A549 (cell line): ENCODE data around the gene TUBGCP3. TPM values are rescaled to one million over a fixed set of nuclear protein-coding genes. Genes with fewer than 3 reads are reported as not detected.
"Not testable (repeated sequence)": the region's sequence is repeated elsewhere in the genome, so short reads cannot be mapped to it uniquely, and the experiment has no call there.

Experiments
- ATAC-seq, 2 experiments: fragments of 200-7000 bp in 1 of 2; fragments of >200 bp in 1 of 2; cut with Nextera tagmentation in 1 of 2; cut with Tn5 transposase in 1 of 2; 3 replicates each; pipeline versions ENCODE4 v1.8.0 to v1.9.1; 2018 to 2020; ENCODE audit warnings: mild to moderate bottlenecking in 1 of 2, moderate library complexity in 1 of 2
- CTCF ChIA-PET: fragments of 300-600 bp; sonication (Branson Sonifier 250); formaldehyde crosslinking; extraction: SDS; loops from one replicate; lab custom pipeline; 2021; ENCODE audit warnings: antibody characterized with exemption, inconsistent platforms; lab: Yijun Ruan, JAX
- POLR2A ChIA-PET: fragments of 350-600 bp; formaldehyde crosslinking; extraction: SDS; loops from one replicate; lab custom pipeline; 2021; ENCODE audit warnings: antibody characterized with exemption, inconsistent platforms; lab: Yijun Ruan, JAX
- DNase-seq, 2 experiments: peaks; one replicate each; pipeline versions ENCODE4 v3.0.0 to v3.0.0-alpha.2; 2011 to 2016; ENCODE audit warnings: low read depth in 1 of 2, low spot score in 1 of 2
- FAIRE-seq: peaks from 2 replicates; lab custom pipeline; 2011; peaks lifted over from hg19 to GRCh38; lab: Jason Lieb, UNC
- H3K27ac ChIP-seq, 2 experiments: fragments of >200 bp; sonication (Bioruptor Twin); formaldehyde crosslinking; 3 replicates each; pipeline ENCODE4 v1.5.1; 2016 to 2017
- H3K4me1 ChIP-seq: fragments of >200 bp; sonication (Bioruptor Twin); formaldehyde crosslinking; 3 replicates; pipeline ENCODE4 v1.6.1; 2016
- H3K4me2 ChIP-seq: fragments of >200 bp; sonication (Bioruptor Twin); formaldehyde crosslinking; 3 replicates; pipeline ENCODE4 v1.6.1; 2016
- H3K4me3 ChIP-seq: fragments of >200 bp; sonication (Bioruptor Twin); formaldehyde crosslinking; 3 replicates; pipeline ENCODE4 v1.5.1; 2016
- H3K9me3 ChIP-seq: fragments of >200 bp; sonication (Bioruptor Twin); formaldehyde crosslinking; 3 replicates; pipeline ENCODE4 v1.6.1; 2016
- ATOH8 ChIP-seq: fragments of 250-450 bp; sonication (Bioruptor Pico); IDR thresholded peaks from 2 replicates; pipeline ENCODE4 v1.5.0; 2020; ENCODE audit warnings: low read depth, mild to moderate bottlenecking, moderate library complexity
- BHLHE40 ChIP-seq: IDR thresholded peaks from 2 replicates; pipeline ENCODE4 v1.6.1; 2012; ENCODE audit warnings: low read depth, low read length, inconsistent platforms
- E2F6 ChIP-seq: IDR thresholded peaks from 2 replicates; pipeline ENCODE4 v1.6.1; 2012; ENCODE audit warnings: low read depth, borderline replicate concordance
- EHF ChIP-seq: fragments of 250-450 bp; sonication (Bioruptor Pico); IDR thresholded peaks from 2 replicates; pipeline ENCODE4 v1.5.0; 2020; ENCODE audit warnings: mild to moderate bottlenecking
- ELK1 ChIP-seq: fragments of 150-350 bp; IDR thresholded peaks from 2 replicates; pipeline ENCODE4 v1.6.1; 2014; ENCODE audit warnings: low read depth, mild to moderate bottlenecking, low read length
- ESRRA ChIP-seq: fragments of 150-350 bp; IDR thresholded peaks from 2 replicates; pipeline ENCODE4 v1.6.1; 2014; ENCODE audit warnings: mild to moderate bottlenecking, low read length, borderline replicate concordance
- FOSB ChIP-seq: fragments of 250-450 bp; sonication (Bioruptor Pico); IDR thresholded peaks from 2 replicates; pipeline ENCODE4 v1.5.0; 2020; ENCODE audit warnings: mild to moderate bottlenecking, moderate library complexity
- FOSL2 ChIP-seq, 2 experiments: fragments of 450-650 bp in 1 of 2; fragments of >200 bp in 1 of 2; sonication (Bioruptor Twin) in 1 of 2; formaldehyde crosslinking; IDR thresholded peaks; 2 replicates each; pipeline versions ENCODE4 v1.5.0 to v1.6.1; 2016 to 2020; ENCODE audit warnings: mild to moderate bottlenecking in 1 of 2, moderate library complexity in 1 of 2
- HES2 ChIP-seq: fragments of >200 bp; sonication (Bioruptor Twin); formaldehyde crosslinking; IDR thresholded peaks from 2 replicates; pipeline ENCODE4 v1.6.1; 2016
- HMGXB4 ChIP-seq: fragments of 250-450 bp; sonication (Bioruptor Pico); IDR thresholded peaks from 2 replicates; pipeline ENCODE4 v1.5.0; 2021; ENCODE audit warnings: mild to moderate bottlenecking, moderate library complexity, borderline replicate concordance
- JUN ChIP-seq, 2 experiments: fragments of >200 bp; sonication (Bioruptor Twin); formaldehyde crosslinking; IDR thresholded peaks; 2 replicates in 1 of 2; 3 replicates in 1 of 2; pipeline ENCODE4 v1.6.1; 2016 to 2017
- MAZ ChIP-seq: fragments of 150-350 bp; IDR thresholded peaks from 2 replicates; pipeline ENCODE4 v1.6.1; 2014; ENCODE audit warnings: antibody characterized with exemption, low read depth, low read length, borderline replicate concordance
- NR3C1 ChIP-seq: fragments of >200 bp; sonication (Bioruptor Twin); formaldehyde crosslinking; IDR thresholded peaks from 3 replicates; pipeline ENCODE4 v1.6.1; 2017
- PBX3 ChIP-seq: IDR thresholded peaks from 2 replicates; pipeline ENCODE4 v1.6.1; 2012
- RAD21 ChIP-seq, 2 experiments: fragments of >200 bp in 1 of 2; sonication (Bioruptor Twin) in 1 of 2; formaldehyde crosslinking in 1 of 2; IDR thresholded peaks in 1 of 2; conservative IDR thresholded peaks in 1 of 2; 2 replicates in 1 of 2; 3 replicates in 1 of 2; pipeline ENCODE4 v1.6.1; 2012 to 2018; ENCODE audit warnings: inconsistent platforms in 1 of 2
- REST ChIP-seq: fragments of 200-600 bp; sonication (generic); IDR thresholded peaks from 2 replicates; pipeline ENCODE4 v1.6.1; 2016; ENCODE audit warnings: antibody characterized with exemption, mild to moderate bottlenecking, moderate library complexity
- SMC3 ChIP-seq: fragments of >200 bp; sonication (Bioruptor Twin); formaldehyde crosslinking; IDR thresholded peaks from 3 replicates; pipeline ENCODE4 v1.6.1; 2018; ENCODE audit warnings: inconsistent platforms
- SREBF2 ChIP-seq: fragments of 450-650 bp; IDR thresholded peaks from 2 replicates; pipeline ENCODE4 v1.6.1; 2014; ENCODE audit warnings: mild to moderate bottlenecking, moderate library complexity
- USF2 ChIP-seq: fragments of 450-650 bp; IDR thresholded peaks from 2 replicates; pipeline ENCODE4 v1.6.1; 2014; ENCODE audit warnings: antibody characterized with exemption
- ZSCAN20 ChIP-seq: fragments of 250-450 bp; sonication (Bioruptor Pico); IDR thresholded peaks from 2 replicates; pipeline ENCODE4 v1.8.0; 2022; ENCODE audit warnings: mild to moderate bottlenecking, moderate library complexity
- WGBS: methylation state at CpG from one replicate; pipeline ENCODE4 v1.1.6; 2017; ENCODE audit errors: missing lambda C conversion rate; 5-methylcytosine and 5-hydroxymethylcytosine counted together
- polyA plus RNA-seq, 4 experiments: library from polyadenylated mRNA; depleted of rRNA in 3 of 4; stranded (reverse); fragments of >200 nt; fragmentation: RNase III in 1 of 4; extraction: RNeasy Plus Mini Kit Qiagen cat#74134 plus additional on column Dnase treatment in 1 of 4; gene quantifications; 2 replicates in 3 of 4; 3 replicates in 1 of 4; pipeline ENCODE4 v1.2.3, GENCODE V29; 2011 to 2017

Gene TUBGCP3
- polyA plus RNA-seq, 2 of the 4 experiments (the other 2 are of a cell fraction), result 15.9 to 21.3 TPM

GRCh38 chr13:112634102-112634501 is 46.1 kb upstream of the TUBGCP3 start:
- H3K4me3 ChIP-seq, result no peak overlapping the region
- no peak overlapping the region for H3K4me2 ChIP-seq
- no peak overlapping the region for H3K27ac ChIP-seq
- no peaks in the 10 kb centered on the region for H3K9me3 ChIP-seq
- POLR2A ChIA-PET, result no interaction called here
- no peaks in the 10 kb centered on the region for H3K4me1 ChIP-seq
- ATAC-seq, result no peak
- DNase-seq, result no peak
- WGBS, result 52% methylated on average over 11 of the region's 11 CpGs
- TF ChIP-seq MAZ, result no peak
- TF ChIP-seq NR3C1, result no peak
- no peak for TF ChIP-seq E2F6
- no peak for TF ChIP-seq PBX3
- no peak for TF ChIP-seq ESRRA
- no peak for TF ChIP-seq BHLHE40
- TF ChIP-seq FOSB, result no peak
- TF ChIP-seq EHF (CRISPR knock-in tag), result no peak
- TF ChIP-seq FOSL2 (IDR thresholded peaks at IDR 0.05), result no peak
- no peak for TF ChIP-seq FOSL2 (CRISPR knock-in tag; IDR thresholded peaks at IDR 0.05)
- no peak for TF ChIP-seq HES2
- no peak for TF ChIP-seq JUN (IDR thresholded peaks at IDR 0.05)
- TF ChIP-seq ELK1, result no peak
- no peak for TF ChIP-seq REST
- CTCF ChIA-PET, result interaction anchor here (2.2 to 3.3 kb wide), 2 partner anchors 27 to 240 kb away, joined by 5 to 11 read pairs; no protein-coding TSS in a partner anchor
- no peak for FAIRE-seq

- CTCF ChIA-PET, POLR2A ChIA-PET, DNase-seq, H3K27ac ChIP-seq, ATAC-seq, H3K9me3 ChIP-seq, H3K4me3 ChIP-seq, H3K4me1 ChIP-seq, H3K4me2 ChIP-seq, FAIRE-seq: not testable (repeated sequence)
- 68% methylated on average over 10 of the region's 10 CpGs for whole genome bisulfite sequencing
Observed at GRCh38 chr13:112630226-112630625, 42.3 kb upstream of the TUBGCP3 start.

GRCh38 chr13:112629161-112629560 is 41.2 kb upstream of the TUBGCP3 start:
- POLR2A ChIA-PET, result no interaction called here
- Histone ChIP-seq H3K4me2 (no peak overlapping the region), H3K4me3 (no peak overlapping the region), H3K4me1 (no peaks in the 10 kb centered on the region), H3K9me3 (no peaks in the 10 kb centered on the region), H3K27ac (no peak overlapping the region)
- 78% methylated on average over 8 of the region's 8 CpGs for WGBS
- no peak for DNase-seq
- no peak for FAIRE-seq
- no peak for ATAC-seq
- CTCF ChIA-PET, result interaction anchor here (0.7 to 1.7 kb wide), 3 partner anchors 11 to 245 kb away, joined by 3 to 7 read pairs (median 3); no protein-coding TSS in a partner anchor
- TF ChIP-seq USF2 (no peak), HMGXB4 (no peak), SMC3 (no peak), RAD21 (conservative IDR thresholded peaks at IDR 0.05 in 1 of 2, IDR thresholded peaks at IDR 0.05 in 1 of 2) (no peak), ZSCAN20 (no peak), SREBF2 (no peak), ATOH8 (no peak), ELK1 (no peak)
